DND-41 (cell line): ENCODE data around the gene ZNF669.

Experiments
- EZH2 ChIP-seq: IDR thresholded peaks from 3 replicates; pipeline ENCODE4 v1.6.1; 2012; ENCODE audit warnings: borderline replicate concordance, low read depth, mild to moderate bottlenecking, moderate library complexity, low read length, inconsistent platforms; ENCODE audit not compliant: severe bottlenecking
- TF ChIP-seq, protein P1 (sequence below): IDR thresholded peaks from 2 replicates; pipeline ENCODE4 v1.5.1; 2012; ENCODE audit warnings: borderline replicate concordance, low read length, moderate library complexity, mild to moderate bottlenecking; ENCODE audit not compliant: poor library complexity, severe bottlenecking; ENCODE audit errors: extremely low read depth

- TF ChIP-seq, protein P1, sequence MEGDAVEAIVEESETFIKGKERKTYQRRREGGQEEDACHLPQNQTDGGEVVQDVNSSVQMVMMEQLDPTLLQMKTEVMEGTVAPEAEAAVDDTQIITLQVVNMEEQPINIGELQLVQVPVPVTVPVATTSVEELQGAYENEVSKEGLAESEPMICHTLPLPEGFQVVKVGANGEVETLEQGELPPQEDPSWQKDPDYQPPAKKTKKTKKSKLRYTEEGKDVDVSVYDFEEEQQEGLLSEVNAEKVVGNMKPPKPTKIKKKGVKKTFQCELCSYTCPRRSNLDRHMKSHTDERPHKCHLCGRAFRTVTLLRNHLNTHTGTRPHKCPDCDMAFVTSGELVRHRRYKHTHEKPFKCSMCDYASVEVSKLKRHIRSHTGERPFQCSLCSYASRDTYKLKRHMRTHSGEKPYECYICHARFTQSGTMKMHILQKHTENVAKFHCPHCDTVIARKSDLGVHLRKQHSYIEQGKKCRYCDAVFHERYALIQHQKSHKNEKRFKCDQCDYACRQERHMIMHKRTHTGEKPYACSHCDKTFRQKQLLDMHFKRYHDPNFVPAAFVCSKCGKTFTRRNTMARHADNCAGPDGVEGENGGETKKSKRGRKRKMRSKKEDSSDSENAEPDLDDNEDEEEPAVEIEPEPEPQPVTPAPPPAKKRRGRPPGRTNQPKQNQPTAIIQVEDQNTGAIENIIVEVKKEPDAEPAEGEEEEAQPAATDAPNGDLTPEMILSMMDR, result no peak
- no peak for TF ChIP-seq EZH2
These were observed 15.2 kb downstream of the ZNF669 start for GRCh38 chr1:247088967-247089366.
